ENCODE results near the gene ZNF169.
"Not testable (repeated sequence)": the region's sequence is repeated elsewhere in the genome, so short reads cannot be mapped to it uniquely, and the experiment has no call there.

The ZNF169 gene

DNA sequence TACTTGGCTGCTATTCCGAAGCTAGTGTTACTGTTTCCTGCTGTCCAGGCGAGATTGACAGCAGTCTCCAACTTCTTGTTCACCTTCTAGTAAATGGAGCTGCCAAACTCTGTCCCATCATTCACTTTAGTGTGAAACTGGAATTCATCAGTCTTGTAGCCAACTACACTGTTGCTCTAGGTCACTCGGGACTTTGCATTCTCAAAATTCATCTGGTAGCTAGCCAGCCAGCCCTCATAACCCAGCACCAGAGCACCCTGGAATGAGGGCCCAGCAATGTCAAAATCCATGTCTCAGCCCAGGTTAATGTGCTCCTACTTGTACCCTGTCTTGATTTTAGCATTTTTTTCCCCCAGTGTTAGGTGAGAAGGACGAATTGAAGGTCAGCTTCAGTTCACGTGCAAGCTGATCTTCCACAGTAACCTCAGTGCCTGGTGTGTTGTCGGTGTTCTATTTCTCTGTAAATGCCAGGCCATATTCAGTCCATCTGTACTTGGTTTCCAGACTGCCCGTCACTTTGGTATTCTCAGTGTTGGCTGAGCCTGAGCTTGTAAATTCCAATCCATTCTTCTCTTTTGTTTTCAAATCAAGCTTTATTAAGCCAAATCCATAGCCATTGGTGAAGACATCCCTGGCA lies 28.9 kb downstream of the ZNF169 start:
- DNase-seq: no peak

DNA sequence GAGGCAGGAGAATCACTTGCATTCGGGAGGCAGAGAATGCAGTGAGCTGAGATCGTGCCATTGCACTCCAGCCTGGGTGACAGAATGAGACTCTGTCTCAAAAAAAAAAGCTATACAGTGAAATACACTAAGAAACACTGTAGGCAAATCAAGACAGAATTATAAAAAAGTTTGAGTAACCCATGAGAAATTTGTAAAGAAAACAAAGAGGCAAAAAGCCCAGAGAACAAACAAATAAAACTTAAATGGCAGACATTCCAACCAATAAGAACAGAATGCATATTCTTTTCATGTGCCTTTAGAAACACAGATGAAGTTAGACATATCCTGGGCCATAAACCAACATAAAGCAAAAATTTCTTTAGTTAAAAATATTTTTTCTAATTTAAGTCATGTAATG lies 30.6 kb downstream of the ZNF169 start:
- DNase-seq: no peak

DNA sequence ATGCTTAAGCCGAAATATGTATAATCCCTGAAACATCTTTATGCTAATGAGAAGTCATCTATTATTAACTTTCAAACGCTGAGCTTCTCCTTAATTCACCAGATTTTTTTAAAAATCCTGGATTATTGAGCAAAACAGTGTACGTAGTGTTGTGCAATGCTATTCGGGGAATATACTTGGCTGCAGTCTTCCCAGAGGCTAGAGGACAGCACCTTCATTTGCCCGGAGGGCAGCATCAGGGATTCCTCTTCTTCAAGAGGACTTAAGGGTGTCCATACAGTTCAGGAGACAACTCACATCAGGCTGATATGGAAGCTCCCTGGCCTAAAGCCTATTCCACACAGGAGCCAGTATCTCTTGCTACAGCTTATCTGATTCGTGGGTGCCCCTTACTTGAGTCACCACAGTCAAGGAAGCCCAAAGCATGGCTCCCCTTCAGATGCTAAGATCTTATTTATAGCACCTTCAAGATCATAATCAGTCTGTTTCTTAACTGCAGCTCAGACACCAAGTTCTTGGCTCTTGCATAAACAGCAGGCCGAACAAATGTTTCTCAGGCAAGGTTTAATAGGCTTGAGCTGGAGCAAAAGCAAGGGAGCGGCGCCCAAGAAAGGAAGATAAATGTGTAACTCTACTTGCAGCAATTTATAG lies 40.0 kb downstream of the ZNF169 start:
- no peak for DNase-seq

DNA sequence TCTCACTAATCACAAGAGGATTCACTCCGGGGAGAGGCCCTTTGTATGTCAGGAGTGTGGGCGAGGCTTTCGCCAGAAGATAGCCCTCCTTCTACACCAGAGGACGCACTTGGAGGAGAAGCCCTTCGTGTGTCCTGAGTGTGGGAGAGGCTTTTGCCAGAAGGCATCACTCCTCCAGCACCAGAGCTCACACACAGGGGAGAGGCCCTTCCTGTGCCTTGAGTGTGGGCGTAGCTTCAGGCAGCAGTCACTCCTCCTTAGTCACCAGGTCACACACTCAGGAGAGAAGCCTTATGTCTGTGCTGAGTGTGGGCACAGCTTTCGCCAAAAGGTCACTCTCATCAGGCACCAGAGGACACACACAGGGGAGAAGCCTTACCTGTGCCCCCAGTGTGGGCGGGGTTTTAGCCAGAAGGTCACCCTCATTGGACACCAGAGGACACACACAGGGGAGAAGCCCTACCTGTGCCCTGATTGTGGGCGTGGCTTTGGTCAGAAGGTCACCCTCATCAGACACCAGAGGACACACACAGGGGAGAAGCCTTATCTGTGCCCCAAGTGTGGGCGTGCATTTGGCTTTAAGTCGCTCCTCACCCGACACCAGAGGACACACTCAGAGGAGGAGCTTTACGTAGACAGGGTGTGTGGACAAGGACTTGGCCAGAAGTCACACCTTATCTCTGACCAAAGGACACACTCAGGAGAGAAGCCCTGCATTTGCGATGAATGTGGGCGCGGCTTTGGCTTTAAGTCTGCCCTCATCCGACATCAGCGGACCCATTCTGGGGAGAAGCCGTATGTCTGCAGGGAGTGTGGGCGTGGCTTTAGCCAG lies 41.6 kb downstream of the ZNF169 start:
- DNase-seq: no peak

DNA sequence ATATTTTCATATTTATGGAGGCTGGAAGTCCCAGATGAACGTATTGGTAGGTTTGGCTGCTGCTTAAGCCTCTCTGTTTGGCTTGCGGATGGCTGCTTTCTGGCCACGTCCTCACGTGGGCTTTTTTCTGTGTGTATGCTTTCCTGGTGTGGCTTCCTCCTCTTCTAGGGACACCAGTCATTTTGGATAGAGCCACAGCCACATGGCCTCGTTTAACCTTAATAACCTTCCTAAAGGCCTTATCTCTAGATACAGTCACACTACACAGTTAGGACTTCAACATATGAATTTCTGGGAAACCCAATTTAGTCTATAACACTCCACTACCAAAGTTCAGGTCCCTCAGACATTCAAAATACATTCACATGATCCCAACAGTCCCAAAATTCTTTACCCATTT lies 42.5 kb downstream of the ZNF169 start:
- no peak for DNase-seq

DNA sequence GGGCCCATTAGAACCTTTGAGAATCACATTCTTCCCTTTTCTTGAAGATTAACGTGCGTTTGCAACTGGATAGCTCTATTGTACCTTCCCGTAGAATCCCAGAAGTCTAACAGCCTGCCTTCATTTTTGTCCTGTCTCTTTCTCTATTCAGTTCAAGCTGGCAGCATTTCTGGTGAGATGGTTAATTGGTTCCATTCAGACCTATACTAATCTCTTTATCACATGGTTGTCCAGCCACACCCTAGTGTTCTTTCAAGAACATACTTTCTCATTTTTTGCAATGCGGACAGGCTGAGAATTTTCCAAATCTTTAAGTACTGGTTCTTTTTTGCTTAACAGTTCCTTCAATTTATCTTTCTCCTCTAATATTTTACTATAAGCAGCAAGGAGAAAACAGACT lies 43.3 kb downstream of the ZNF169 start:
- no peak for DNase-seq

DNA sequence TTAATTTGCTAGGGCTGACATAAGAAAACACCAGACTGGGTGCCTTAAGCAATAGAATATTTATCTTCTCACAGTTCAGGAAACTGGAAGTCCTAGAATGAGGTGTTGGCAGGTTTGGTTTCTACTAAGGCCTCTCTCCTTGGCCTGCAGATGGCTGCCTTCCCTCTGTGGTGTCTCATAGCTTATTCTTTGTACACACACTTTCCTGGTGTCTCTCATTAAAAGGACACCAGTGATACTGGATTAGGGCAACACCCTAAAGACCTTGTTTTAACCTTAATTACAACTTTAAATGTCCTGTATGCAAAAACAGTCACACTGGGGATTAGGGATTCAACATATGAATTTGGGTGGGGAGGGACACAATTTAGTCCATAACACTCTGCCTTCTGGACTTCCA lies 44.2 kb downstream of the ZNF169 start:
- no peak for DNase-seq

DNA sequence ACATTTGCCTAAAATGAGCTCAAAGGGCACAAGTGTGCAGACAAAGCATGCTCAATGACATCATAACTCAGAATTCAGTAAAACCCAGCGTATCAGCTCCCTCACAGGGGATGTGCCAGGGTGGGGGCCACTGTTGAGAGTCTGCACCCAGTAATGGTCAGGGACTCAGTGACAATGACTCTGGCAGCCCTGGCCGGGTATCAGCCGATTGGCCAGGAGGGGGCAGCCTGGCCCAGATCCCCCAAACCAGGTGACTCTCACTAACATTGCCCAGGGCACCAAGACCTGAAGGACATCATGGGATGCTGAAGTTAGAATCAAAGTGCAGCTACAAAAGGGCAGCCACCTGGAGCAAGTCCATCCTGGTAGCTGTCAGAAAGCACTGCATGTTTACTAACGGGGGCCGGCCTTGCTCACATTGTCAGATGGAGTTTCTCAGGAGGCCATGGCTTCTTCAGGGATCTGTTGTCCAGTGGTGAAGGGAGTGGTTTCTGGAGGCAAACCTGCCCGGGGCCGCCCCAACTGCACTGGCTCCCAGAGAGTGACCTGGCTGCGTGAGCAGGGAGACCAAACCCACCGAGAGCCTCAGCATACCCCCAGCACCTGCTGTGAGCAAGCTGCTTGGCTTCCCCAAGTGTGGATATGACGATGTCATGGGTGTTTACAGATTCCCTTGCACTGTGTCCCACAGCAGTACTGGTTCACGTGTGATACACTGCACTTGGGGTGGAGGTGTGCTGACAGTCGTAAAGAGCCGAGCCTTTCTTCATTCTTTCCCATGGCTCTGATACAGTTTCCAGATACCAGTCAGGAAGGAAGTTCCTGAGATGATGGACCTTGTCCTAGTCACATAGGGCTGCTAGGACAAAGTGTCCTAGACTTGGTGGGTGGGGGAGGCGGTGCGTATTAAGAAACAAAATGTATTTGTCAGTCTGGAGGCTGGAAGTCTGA lies 56.2 kb downstream of the ZNF169 start:
- DNase-seq: not testable (repeated sequence)

DNA sequence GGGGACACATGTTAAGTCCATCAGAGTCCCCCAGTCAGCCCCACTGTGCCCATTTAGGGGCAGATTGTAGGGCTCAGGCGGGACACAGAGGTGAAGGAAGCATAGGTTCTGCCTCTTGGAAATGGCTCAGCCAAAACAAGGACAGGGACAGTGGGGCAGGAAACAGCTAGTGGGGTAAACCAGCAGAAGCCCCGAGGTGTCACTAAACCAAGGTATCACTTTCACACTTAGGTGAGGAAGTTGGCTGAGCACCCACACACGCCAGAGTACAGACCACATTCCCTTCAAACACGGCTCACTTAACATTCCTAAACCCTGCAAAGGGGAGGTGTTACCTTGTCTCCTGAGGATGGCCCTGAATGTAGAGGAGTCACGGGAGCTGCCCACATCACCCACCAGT lies 57.1 kb downstream of the ZNF169 start:
- not testable (repeated sequence) for DNase-seq

DNA sequence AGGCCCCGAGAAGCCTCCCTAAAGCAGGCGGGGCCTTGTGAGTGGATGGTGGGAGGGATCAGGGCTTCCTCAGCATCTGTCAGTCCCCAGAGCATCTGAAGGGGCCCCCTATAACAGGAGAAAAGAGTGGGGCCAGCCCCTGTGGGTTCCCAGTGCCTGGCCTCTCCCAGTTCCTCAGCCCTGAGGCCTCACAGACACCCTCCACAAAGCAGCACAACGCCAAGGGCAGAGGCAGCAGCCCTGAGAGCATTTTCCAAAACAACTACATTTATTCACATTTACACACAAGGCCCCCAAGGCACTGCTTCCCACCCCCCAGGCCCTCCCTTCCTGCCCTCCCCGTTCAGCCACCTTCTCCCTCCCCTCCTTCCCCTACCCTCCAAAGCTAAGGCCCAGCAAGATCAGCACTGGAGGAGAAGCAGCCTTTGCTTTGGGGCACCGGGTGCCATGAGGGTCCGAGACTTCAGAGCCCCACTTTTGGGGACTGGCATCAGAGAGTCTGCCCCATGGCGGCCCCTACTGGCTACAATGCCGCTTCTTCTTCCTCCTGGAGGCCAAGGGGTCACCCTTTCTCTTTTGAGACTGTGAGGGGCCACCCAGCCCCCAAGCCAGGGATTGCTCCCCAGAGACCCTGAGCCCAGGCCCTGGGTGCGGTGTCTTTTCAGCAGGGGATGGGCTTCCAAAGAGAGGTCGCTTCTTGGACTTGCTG lies 59.0 kb downstream of the ZNF169 start:
- DNase-seq: not testable (repeated sequence)

DNA sequence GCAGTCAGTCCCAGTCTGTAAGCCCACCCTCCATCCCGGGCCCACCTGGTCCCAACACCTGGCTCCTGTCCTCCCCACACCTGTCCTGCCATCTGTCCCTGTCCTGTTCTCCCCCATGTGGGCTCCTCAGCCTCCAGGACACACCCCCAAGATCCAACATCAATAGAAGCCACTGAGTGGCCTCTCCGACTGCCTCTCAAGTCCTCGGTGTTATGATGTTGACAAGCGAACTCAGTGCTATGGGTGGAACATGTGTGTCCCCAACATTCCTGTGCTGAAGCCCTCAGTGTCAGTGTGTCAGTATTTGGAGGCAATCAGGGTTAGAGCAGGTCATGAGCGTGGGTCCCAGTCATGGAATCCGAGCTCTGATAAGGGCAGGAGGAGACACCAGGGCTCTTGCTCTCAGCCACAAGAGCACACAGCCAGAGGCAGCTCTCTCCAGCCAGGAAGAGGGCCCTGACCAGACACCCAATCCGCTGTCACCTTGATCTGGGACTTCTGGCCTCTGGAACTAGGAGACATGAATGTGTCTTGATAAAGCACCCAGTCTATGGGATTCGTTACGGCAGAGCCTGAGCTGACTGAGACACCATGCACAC lies 63.3 kb downstream of the ZNF169 start:
- DNase-seq: not testable (repeated sequence)

DNA sequence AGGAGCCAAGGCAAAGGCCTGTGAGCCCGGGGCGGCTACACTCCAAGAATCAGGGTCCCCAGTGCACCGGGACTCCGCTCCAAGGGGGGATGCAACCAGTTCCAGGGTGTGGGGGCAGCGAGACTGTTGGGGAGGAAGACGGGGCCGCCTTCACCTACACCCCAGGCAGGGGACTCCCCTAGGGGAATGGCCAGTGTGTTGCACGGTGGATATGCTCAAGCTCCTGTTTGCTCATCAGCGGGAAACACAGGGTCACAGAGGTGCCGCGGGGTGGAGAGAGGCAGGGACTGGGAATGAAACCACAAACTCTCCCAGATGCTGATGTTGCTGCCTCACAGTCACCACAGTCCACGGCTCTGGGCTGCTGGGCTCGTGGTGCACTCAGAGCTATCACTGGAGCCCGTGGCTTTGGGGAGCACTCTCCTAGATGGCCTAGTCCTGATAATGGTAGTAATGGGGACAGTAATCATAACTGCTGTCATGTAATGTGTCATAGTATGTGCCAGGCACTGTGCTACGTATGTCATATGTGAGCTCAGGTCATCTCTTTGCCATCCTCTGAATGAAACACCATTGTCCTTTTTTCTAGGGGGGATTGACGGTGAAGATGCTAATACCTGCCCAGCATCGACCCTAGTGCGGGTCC lies 64.2 kb downstream of the ZNF169 start:
- not testable (repeated sequence) for DNase-seq

DNA sequence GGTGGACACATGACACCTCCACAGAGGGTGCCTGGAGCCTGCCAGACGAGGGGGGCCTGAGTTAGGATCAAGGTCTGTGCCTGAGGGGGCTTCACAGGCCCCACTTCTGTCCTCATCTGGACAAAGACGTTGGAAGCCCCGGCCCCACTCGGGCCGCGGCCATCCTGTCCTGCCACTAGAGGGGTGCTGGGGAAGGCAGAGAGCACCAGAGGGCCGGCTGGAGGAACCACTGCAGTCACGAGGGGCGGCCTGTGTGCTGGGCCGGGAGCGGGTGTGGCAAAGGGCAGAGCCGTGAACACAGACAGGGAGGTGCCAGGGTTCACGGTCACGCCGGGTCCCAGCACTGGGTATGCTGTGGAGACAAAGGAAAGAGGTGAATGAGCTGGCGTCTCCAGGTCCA lies 66.5 kb downstream of the ZNF169 start:
- DNase-seq: not testable (repeated sequence)

DNA sequence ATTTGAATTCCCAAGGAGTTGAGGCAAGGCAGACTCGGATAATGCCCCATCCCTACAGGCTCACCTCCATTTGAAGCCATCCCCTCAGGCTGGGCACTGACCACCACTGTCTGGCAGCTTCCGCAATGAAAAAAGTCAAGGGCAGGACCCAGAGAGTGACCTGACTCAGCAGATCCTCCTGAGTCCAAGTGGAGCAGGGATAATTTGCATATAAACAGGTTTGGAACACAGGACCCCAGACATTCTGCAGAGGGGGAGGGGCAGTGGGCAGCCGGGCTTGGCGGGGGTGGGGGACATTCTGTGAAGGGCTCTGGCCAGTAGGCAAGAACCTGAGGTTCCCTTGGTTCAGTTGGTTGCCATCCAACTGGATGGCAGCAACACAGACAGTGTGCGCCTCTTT lies 69.4 kb downstream of the ZNF169 start, which contains the start of gene NUTM2F:
Gene NUTM2F (minus strand): TSS at position 101 of the 400 bp plus-strand sequence. CDS start 21 bp downstream, at position 80.
- DNase-seq: not testable (repeated sequence)

DNA sequence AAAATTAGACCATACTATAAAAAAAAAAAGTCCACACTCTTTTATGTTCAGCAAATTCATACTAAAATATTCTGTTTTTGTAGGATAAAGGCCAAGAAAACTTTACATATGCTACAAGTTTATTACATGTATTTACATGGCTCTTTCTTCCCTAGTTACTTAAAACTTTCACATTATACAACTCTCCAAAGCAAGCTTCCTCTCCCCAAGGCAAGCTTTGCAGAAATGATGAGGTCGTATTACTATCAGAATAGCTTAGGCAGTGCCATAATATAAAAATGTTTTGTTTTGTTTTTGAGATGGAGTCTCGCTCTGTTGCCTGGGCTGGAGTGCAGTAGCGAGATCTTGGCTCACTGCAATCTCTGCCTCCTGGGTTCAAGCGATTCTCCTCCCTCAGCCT lies 77.3 kb downstream of the ZNF169 start:
- not testable (repeated sequence) for DNase-seq

DNA sequence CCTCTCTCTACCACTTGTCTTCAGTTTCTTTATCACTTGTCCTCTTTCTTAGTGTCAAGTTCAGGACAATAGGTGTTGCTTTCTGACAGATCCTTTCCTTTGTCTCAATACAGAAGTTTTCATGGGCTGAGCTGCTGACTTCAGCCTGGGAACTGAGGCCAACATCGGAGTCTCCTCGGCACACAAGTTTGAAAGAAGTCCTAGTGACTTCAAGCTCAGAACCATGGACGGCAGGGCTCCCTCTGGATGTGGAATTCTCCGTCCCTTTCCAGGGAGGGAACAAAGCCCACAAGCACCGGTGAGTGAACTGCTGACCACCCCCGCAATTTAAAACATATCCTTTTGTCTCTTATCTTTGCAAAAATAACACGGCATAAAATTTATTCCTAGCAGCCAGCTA lies 79.6 kb downstream of the ZNF169 start:
- DNase-seq: not testable (repeated sequence)

DNA sequence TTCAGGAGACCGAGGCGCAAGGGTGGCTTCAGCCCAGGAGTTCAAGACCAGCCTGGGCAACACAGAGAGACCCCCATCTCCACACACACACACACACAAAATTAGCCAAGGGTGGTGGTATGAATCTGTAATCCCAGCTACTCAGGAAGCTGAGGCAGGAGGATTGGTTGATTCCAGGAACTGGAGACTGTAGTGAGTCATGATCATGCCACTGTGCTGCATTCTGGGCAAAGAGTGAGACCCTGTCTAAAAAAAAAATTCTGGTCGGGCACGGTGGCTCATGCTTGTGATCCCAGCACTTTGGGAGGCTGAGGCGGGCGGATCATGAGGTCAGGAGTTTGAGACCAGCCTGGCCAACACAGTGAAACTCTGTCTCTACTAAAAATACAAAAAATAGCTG lies 80.6 kb downstream of the ZNF169 start:
- DNase-seq: not testable (repeated sequence)

DNA sequence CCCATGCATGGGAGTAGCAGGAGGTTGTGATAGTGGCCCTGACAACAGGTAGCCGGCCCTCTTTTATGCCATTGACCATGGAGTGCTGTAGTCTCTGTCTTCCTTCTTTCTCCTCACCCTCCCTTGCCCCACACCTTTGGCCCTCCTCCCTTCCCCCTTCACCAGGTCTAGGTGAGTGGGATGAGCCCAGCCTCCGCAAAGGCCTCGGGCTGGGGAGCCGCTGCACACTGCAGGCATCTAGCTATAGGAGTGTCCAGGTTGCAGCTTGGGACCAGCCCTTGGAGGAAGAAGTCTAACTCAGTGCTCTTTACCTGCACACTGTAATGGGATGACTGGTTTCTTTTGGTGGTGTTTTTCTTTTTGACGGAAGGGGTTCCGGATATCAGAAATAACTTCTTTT lies 81.7 kb downstream of the ZNF169 start:
- not testable (repeated sequence) for DNase-seq

DNA sequence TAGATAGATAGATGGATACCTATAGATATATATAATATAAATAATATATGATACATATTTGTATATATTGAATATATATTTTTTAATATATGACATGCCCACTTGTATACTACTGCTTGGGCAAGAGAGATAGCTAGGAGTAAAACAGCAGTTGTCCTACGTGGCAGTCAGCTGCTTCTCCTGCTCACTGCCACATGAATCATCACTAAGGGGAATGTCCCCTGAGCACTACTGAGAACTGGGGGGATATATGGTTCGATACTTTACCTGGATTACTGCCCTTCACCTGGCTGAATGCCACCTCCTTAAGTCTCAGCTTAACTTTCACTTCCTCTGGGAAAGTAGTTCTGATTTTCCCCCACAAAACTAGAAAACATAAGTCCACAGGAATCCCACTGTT lies 82.6 kb downstream of the ZNF169 start:
- not testable (repeated sequence) for DNase-seq

DNA sequence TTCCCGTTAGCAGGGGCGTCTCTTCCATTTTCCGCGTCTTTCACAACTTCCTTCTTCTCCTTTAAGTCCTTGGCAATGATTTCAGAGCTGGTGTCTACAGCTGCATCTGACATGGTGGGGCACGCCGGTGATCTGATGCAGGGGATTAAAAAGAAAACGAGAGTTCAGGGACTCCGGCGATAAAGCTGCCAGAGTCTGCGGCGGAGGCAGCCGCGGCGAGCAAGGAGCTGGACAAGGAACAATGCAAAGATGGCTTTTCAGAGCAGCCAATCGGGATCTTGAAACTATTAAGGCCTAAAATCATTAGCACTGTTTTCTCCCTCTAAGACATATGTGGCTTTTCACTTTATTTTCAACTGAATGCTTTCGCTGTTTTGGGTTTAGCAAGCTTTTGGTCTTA lies 88.4 kb downstream of the ZNF169 start:
- DNase-seq: not testable (repeated sequence)

DNA sequence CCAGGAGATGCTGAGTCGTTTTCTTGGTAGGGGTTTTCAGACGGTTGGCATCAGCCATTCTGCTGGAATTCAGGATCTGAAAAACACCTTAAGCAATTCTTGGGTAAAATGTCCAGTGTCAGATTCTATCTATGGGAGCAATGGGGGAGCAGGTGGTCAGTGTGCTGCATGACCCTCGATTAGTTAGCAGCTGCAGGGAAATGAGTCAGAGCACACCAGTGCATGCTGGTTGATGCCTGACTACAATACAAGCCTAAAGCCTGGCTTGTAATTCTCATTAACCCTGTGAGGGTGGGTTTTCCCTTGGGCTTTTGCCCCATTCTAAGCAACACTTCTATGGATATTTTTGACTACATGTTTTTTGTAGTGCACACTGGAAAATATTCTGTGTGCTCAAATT lies 89.7 kb downstream of the ZNF169 start:
- not testable (repeated sequence) for DNase-seq
